K562 (cell line): Measurements from ENCODE around the gene TXNIP. TPM values are rescaled to one million over a fixed set of nuclear protein-coding genes. Genes with fewer than 3 reads are reported as not detected.

ENCODE experiments used
- BCL6 ChIP-seq: fragments of 250-450 bp; sonication (Bioruptor Pico); IDR thresholded peaks from 2 replicates; pipeline ENCODE4 v1.4.0; 2020
- FOXA3 ChIP-seq, 2 experiments: fragments of 450-650 bp in 1 of 2; sonication (generic) in 1 of 2; formaldehyde crosslinking; IDR thresholded peaks in 1 of 2; conservative IDR thresholded peaks in 1 of 2; 2 replicates each; pipeline versions ENCODE4 v1.4.0 to v1.8.0; 2020 to 2022; ENCODE audit warnings: mild to moderate bottlenecking in 2 of 2, missing genetic modification reagents in 1 of 2
- FOXK2 ChIP-seq, 2 experiments: fragments of 450-650 bp; IDR thresholded peaks in 1 of 2; conservative IDR thresholded peaks in 1 of 2; 2 replicates each; pipeline ENCODE4 v1.6.1; 2016; ENCODE audit warnings: low read depth in 2 of 2, mild to moderate bottlenecking in 1 of 2
- FUS ChIP-seq: fragments of 200-400 bp; formaldehyde crosslinking; optimal IDR thresholded peaks from 2 replicates; pipeline ENCODE3; 2017; ENCODE audit warnings: low read depth, low read length
- JUND ChIP-seq, 2 experiments: IDR thresholded peaks; 2 replicates in 1 of 2; 3 replicates in 1 of 2; pipeline ENCODE4 v1.6.1; 2011; ENCODE audit warnings: borderline replicate concordance in 2 of 2, low read depth in 2 of 2, low read length in 2 of 2, improper control_type of control experiment in 1 of 2, missing biosample characterization in 1 of 2, missing genetic modification characterization in 1 of 2, missing genetic modification reagents in 1 of 2
- MED1 ChIP-seq: sonication (generic); formaldehyde crosslinking; IDR thresholded peaks from 2 replicates; pipeline ENCODE4 v1.8.1; 2023; ENCODE audit warnings: missing genetic modification reagents, borderline replicate concordance
- MXI1 ChIP-seq: IDR thresholded peaks from 2 replicates; pipeline ENCODE4 v1.6.1; 2011; ENCODE audit warnings: low read depth, mild to moderate bottlenecking, improper control_type of control experiment, low read length
- NFYB ChIP-seq: IDR thresholded peaks from 2 replicates; pipeline ENCODE4 v1.6.1; 2011; ENCODE audit warnings: mild to moderate bottlenecking, moderate library complexity; ENCODE audit not compliant: insufficient read length; ENCODE audit errors: extremely low read depth
- NR2C1 ChIP-seq, 2 experiments: fragments of 450-650 bp; IDR thresholded peaks; 2 replicates each; pipeline ENCODE4 v1.6.1; 2017; ENCODE audit warnings: mild to moderate bottlenecking in 2 of 2, antibody characterized with exemption in 1 of 2, inconsistent platforms in 1 of 2, missing compliant biosample characterization in 1 of 2, missing genetic modification characterization in 1 of 2
- NUFIP1 ChIP-seq: fragments of 450-650 bp; IDR thresholded peaks from 2 replicates; pipeline ENCODE4 v1.6.1; 2018; ENCODE audit not compliant: partially characterized antibody
- RBM17 ChIP-seq: fragments of 200-400 bp; formaldehyde crosslinking; IDR thresholded peaks from 2 replicates; pipeline ENCODE4 v1.6.1; 2017; ENCODE audit warnings: low read depth, mild to moderate bottlenecking, low read length, borderline replicate concordance
- RCOR1 ChIP-seq, 2 experiments: IDR thresholded peaks; 2 replicates each; pipeline ENCODE4 v1.6.1; 2012; ENCODE audit warnings: low read depth in 2 of 2, low read length in 2 of 2, borderline replicate concordance in 1 of 2, improper control_type of control experiment in 1 of 2
- TCF3 ChIP-seq: sonication (generic); formaldehyde crosslinking; IDR thresholded peaks from 2 replicates; pipeline ENCODE4 v1.4.0; 2020; ENCODE audit warnings: mild to moderate bottlenecking, missing genetic modification reagents
- ZNF263 ChIP-seq: sonication (generic); formaldehyde crosslinking; IDR thresholded peaks from 2 replicates; pipeline ENCODE4 v1.8.0; 2022; ENCODE audit warnings: mild to moderate bottlenecking, missing genetic modification reagents, borderline replicate concordance
- ZNF41 ChIP-seq: fragments of 250-450 bp; sonication (Bioruptor Pico); conservative IDR thresholded peaks from 2 replicates; pipeline ENCODE4 v1.4.0; 2020; ENCODE audit warnings: mild to moderate bottlenecking
- polyA plus RNA-seq, 8 experiments: library from polyadenylated mRNA; depleted of rRNA in 4 of 8; stranded (reverse) in 5 of 8; unstranded in 3 of 8; fragments of >200 nt; fragmentation: Nextera tagmentation in 2 of 8; fragmentation: Illumina TruSeq in 1 of 8; extraction: Ambion mirVana in 2 of 8; extraction: Trizol in 1 of 8; gene quantifications; 2 replicates each; pipeline versions ENCODE4 v1.2.1 to v1.2.3, GENCODE V29; 2011 to 2014; ENCODE audit warnings: inconsistent platforms in 1 of 8, missing spikeins in 1 of 8
- total RNA-seq, 7 experiments: library from RNA; depleted of rRNA in 6 of 7; stranded (reverse); fragments of >200 nt in 6 of 7; fragmentation: Illumina TruSeq in 2 of 7; extraction: Trizol in 2 of 7; gene quantifications; 2 replicates each; pipeline versions ENCODE4 v1.2.1 to v1.2.3, GENCODE V29; 2011 to 2021; ENCODE audit warnings: low replicate concordance in 1 of 7
- TF ChIP-seq, protein P1 (sequence below): IDR thresholded peaks from 2 replicates; pipeline ENCODE4 v1.6.1; 2011; ENCODE audit not compliant: insufficient read length; ENCODE audit errors: extremely low read depth
- TF ChIP-seq, protein P2 (sequence below), 2 experiments: fragments of 450-650 bp in 1 of 2; sonication (generic) in 1 of 2; formaldehyde crosslinking; conservative IDR thresholded peaks; 2 replicates each; pipeline versions ENCODE4 v1.4.0 to v1.8.1; 2020 to 2022; ENCODE audit warnings: mild to moderate bottlenecking in 1 of 2, missing genetic modification reagents in 1 of 2
- TF ChIP-seq, protein P3 (sequence below): sonication (generic); formaldehyde crosslinking; IDR thresholded peaks from 2 replicates; pipeline ENCODE4 v1.8.0; 2023; ENCODE audit warnings: mild to moderate bottlenecking, missing genetic modification reagents
- TF ChIP-seq, protein P4 (sequence below): fragments of 250-450 bp; sonication (Bioruptor Pico); IDR thresholded peaks from 2 replicates; pipeline ENCODE4 v1.8.0; 2021; ENCODE audit warnings: borderline replicate concordance, mild to moderate bottlenecking, moderate library complexity; ENCODE audit not compliant: poor library complexity, severe bottlenecking

Gene TXNIP
- total and polyA plus RNA-seq, 9 of the 15 experiments (the other 6 are each of a cell fraction or from before 2014, with no cell fraction given) = 120 to 499 (median 257) TPM

DNA sequence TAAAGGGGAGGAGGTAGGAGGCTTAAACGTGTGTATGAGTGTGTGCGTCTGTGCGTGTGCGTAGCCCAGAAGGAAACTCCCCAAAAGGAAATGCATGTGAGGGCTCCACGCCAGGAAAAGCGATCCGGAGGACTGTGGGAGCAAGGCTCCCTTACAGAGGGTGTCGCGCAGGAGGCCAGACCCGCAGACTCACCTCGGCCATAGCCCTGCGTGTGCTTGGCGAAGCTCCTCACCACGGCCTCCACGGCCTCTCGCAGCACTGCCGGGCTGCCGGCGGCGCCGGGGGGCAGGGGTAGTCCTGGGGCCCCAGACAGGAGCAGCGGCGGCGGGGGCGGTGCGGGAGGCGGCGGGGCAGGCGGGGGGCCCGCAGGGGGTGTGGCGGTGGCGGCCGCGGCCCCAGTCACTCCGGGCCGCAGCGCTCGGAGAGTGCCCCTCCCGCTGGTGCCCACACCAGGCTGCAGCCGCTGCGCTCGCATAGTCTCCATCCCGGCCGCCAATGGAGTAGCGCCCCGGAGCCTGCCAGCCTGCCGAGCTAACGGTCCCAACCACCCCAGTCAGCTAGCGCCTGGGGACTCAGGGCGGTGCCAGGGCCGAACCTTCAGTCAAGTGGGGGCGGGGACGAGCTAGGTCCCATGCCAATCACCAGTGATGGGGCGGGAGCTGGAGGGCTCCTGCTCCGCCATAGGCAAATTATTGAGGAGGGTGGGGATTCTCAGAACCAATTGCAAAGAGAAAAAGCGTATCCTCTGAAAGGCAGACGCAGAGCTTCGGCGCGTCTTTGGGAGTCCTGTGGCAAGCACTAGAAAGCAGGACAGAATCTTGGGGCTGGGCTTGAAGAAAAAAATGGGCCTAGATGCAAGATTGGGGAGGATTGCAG lies 38.7 kb downstream of the TXNIP start, which contains the start of gene LIX1L (continued):
- TF ChIP-seq, protein P1, sequence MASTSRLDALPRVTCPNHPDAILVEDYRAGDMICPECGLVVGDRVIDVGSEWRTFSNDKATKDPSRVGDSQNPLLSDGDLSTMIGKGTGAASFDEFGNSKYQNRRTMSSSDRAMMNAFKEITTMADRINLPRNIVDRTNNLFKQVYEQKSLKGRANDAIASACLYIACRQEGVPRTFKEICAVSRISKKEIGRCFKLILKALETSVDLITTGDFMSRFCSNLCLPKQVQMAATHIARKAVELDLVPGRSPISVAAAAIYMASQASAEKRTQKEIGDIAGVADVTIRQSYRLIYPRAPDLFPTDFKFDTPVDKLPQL = no peak
- no peak for TF ChIP-seq NUFIP1
- no peak for TF ChIP-seq BCL6
- TF ChIP-seq, protein P2, sequence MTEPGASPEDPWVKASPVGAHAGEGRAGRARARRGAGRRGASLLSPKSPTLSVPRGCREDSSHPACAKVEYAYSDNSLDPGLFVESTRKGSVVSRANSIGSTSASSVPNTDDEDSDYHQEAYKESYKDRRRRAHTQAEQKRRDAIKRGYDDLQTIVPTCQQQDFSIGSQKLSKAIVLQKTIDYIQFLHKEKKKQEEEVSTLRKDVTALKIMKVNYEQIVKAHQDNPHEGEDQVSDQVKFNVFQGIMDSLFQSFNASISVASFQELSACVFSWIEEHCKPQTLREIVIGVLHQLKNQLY (CRISPR knock-in tag; conservative IDR thresholded peaks at IDR 0.05) = no peak
- TF ChIP-seq MED1 = no peak
- TF ChIP-seq NFYB = no peak
- TF ChIP-seq ZNF263 (CRISPR knock-in tag) = no peak
- 0 out of 2 replicates have a peak, but pooled peaks have one; percentile 22 for TF ChIP-seq MXI1
- TF ChIP-seq RBM17 = no peak
- TF ChIP-seq, protein P3, sequence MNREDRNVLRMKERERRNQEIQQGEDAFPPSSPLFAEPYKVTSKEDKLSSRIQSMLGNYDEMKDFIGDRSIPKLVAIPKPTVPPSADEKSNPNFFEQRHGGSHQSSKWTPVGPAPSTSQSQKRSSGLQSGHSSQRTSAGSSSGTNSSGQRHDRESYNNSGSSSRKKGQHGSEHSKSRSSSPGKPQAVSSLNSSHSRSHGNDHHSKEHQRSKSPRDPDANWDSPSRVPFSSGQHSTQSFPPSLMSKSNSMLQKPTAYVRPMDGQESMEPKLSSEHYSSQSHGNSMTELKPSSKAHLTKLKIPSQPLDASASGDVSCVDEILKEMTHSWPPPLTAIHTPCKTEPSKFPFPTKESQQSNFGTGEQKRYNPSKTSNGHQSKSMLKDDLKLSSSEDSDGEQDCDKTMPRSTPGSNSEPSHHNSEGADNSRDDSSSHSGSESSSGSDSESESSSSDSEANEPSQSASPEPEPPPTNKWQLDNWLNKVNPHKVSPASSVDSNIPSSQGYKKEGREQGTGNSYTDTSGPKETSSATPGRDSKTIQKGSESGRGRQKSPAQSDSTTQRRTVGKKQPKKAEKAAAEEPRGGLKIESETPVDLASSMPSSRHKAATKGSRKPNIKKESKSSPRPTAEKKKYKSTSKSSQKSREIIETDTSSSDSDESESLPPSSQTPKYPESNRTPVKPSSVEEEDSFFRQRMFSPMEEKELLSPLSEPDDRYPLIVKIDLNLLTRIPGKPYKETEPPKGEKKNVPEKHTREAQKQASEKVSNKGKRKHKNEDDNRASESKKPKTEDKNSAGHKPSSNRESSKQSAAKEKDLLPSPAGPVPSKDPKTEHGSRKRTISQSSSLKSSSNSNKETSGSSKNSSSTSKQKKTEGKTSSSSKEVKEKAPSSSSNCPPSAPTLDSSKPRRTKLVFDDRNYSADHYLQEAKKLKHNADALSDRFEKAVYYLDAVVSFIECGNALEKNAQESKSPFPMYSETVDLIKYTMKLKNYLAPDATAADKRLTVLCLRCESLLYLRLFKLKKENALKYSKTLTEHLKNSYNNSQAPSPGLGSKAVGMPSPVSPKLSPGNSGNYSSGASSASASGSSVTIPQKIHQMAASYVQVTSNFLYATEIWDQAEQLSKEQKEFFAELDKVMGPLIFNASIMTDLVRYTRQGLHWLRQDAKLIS = no peak
- no peak for TF ChIP-seq ZNF41
- TF ChIP-seq, protein P4, sequence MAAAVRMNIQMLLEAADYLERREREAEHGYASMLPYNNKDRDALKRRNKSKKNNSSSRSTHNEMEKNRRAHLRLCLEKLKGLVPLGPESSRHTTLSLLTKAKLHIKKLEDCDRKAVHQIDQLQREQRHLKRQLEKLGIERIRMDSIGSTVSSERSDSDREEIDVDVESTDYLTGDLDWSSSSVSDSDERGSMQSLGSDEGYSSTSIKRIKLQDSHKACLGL (CRISPR knock-in tag) = no peak
- TF ChIP-seq NR2C1 (IDR thresholded peaks at IDR 0.05) = no peak
- TF ChIP-seq NR2C1 (tag; IDR thresholded peaks at IDR 0.05) = no peak
- peak in 1 of 2 experiments; percentile 4; a peak in 1 of 4 replicates for TF ChIP-seq RCOR1 (IDR thresholded peaks at IDR 0.05; ENCODE audit: borderline replicate concordance in 1 of 2, low read depth in 2 of 2, low read length in 2 of 2)
- TF ChIP-seq FOXK2 (conservative IDR thresholded peaks at IDR 0.05 in 1 of 2, IDR thresholded peaks at IDR 0.05 in 1 of 2; ENCODE audit: low read depth in 2 of 2) = no peak
- no peak; the same call in 1 of the 2 replicates for TF ChIP-seq JUND (IDR thresholded peaks at IDR 0.05; ENCODE audit: borderline replicate concordance, low read depth, low read length)
- no peak; the same call in 2 of the 3 replicates for TF ChIP-seq JUND (tag; IDR thresholded peaks at IDR 0.05; ENCODE audit: borderline replicate concordance, low read depth, low read length)
- TF ChIP-seq FUS = no peak
- no peak for TF ChIP-seq FOXA3 (CRISPR knock-in tag; conservative IDR thresholded peaks at IDR 0.05 in 1 of 2, IDR thresholded peaks at IDR 0.05 in 1 of 2)
- no peak for TF ChIP-seq TCF3 (CRISPR knock-in tag)
